Eye (tissue), 1 donor: ENCODE results near the gene CACNA2D4.
"Not testable (repeated sequence)": the region's sequence is repeated elsewhere in the genome, so short reads cannot be mapped to it uniquely, and the experiment has no call there.

Experiments used
- DNase-seq: peaks from one replicate; pipeline ENCODE4 v3.0.0-alpha.2; 2015

CACNA2D4 gene

DNA sequence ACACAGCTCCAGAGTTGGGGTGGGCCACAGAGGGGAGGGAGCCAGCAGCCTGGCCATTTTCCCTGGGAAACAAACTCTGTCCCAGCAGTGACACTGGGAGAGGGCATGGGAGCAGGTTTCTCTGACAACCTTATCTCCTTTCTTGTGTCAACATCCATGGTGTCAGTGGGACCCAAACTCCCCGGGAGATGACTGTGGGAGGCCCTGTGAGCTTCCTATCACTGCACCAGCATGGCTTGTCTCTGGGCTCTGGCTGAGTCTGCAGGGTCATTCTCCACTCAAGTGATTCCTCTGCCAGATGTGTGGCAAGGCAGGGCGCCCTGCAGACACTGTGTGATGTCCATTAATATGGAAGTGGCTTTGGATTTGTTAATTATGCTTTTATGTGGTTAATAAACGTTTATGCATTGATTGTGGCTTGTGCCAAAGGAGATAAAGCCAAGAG is 88.0 kb downstream of the CACNA2D4 start:
- DNase-seq = no peak

DNA sequence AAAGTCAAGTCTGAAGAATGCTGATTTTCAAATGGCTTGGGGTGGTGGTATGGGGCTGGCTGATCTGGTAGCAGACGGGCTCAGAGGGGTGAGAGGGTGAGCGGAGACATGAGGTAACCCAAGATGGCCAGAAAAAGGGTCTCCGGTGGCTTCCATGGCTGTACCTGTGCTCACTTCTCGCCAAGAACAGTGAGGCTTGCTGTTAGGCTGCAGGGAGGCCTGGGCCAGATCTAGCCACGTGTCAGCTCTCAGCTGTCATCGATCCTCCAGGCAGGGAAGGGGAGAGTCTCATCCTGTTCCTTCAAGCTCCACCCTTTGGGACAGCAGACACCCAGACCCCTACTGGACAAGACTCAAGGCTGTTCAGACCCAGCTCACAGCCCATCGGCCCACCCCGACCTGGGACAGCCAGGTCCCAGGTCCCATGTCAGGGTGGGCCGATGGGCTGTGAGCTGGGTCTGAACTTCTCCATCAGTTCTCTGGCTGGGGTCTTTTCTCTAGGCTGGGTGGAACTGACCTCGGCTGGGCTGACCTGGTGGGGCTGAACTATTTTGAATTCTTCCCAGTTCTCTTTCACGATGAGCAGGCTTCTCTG is 89.0 kb downstream of the CACNA2D4 start:
- no peak for DNase-seq

DNA sequence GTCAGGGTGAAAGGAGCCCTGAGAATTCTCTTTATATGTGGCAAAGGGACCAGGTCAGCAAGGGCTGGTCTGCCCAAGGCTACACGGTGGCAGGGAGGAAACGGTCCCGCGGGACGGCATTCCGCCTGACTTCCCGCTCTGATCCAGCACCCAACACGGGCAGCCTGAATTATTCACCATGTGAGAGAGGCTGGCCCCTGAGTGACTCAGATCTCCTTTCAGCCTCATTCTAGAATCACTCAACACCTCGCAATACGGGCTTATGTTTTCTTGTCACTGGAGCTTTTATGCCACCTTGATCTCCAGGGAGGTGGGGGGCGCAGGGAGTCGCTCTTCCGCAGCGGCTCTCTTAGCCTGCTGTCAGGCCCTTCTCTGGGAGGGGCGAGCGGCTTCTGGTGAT is 89.6 kb downstream of the CACNA2D4 start:
- peak; percentile 49 for DNase-seq

DNA sequence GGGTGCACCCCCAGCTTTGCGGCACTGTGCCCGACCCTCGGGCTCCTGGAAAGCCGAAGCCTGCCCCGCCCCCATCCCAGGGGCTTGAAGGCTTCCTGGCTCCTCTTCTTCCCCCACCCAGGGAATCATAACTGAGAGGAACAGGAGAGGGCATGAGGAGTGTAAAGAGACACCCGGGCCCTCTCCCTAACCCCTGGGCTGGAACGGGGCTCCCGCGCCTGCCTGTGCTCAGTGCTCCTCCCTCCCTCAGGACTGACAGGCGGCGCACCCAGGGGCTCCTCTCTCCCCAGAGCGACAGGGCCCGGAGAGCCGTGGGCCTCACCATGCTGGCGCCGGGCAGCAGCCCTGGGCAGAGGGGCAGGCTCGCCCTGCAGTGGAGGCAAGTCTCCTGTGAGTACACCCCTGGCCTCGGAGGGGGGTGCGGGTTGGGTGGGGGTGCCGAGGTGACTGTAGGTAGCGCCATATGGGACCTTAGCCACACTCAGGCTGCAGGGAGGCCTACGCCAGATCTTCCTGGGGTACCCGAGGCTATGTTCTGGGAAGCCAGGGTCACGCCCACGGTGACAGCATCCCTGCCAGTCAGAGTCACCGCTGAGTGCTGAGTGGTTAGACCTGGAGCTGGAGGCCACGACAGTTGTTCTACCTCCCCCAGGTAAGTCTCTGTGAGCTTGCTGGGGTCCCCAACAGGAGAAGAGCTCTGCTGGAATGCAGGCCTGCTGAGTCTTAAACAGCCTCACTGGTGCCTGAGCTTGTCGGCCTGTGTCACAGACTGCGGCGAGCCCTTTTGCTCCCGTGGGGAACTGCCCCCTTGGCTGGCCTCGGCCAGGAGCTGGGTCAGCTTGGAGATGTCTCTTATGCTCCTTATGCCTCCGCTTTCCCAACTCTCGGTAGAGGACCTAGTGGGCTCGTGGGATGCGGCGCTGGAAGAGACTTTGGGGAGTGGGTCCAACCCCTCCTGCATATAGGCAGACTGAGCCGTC is 90.3 kb downstream of the CACNA2D4 start:
- no peak for DNase-seq

GRCh38 chr12:1826867-1827705 is 91.4 kb downstream of the CACNA2D4 start:
- no peak for DNase-seq

DNA sequence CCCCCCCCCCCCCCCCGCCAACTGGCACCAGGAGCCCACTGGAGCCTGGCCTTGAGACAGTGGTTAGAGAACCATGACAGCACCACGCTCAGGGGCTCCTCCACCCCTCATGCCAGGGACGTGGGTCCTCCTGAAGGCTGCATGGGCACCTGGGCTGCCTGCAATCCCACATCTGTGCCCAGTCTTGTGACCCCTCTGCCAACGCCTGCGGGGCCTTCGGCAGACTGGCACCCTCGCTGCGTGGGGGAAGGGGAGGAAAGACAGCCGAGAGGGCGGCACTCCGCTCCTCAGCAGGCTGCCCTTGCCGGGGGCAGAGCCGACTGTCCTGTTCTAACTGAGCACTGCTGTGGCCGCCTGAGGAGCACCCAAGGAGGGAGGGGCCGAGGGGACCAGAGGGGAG is 92.1 kb downstream of the CACNA2D4 start:
- no peak for DNase-seq

DNA sequence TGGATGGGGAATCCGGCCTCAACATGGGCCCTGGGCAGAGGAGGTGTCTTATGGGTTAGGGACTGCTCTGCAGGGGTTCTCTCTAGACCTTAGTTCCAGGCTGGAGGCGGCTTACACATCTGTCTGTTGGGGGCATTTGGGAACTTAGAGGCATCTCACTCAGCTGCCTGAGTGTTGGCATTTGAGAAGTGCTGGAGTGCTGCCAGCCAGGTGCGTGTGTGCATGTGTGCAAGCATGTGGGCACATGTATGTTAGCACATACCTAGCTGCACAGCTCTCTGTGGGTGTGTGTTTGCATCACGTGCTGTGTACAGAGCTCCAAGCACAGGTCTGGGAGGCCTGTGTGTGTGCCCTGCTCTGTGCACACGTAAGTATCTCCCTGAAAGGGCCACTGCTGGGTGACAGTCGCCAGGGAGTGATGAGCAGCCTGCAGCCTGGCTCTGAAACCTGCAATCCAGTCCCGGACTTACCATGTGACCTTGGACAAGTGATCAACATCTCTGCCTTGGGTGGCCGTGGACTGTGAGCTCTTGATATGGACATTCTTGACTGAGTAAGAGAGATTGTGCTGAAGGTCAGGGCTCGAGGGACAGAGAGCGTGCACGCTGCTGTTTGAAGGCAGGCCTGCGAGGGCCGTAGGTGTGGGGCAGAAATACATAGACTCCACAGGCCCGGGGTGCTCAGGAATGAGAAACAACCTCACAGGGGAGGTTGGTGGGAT is 92.9 kb downstream of the CACNA2D4 start:
- no peak for DNase-seq

DNA sequence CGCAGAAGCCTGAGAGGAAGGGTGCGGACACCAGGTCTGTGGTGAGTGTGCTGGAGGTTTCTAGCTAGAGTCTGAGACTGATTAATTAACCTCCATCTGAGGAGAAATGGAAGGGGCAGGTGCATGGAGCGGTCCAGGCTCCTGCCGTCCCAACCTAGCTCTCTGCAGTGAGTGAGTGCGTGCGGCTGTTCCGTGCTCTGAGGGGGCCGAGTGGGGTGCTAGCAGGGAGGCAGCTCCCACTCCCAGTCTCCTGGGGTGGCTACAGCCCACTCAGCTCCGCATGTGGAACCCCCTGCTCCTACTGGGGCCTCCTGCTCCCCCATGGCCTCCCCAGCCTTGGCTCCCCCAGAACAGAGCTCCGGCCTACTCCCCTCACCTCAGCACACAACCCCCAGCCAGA is 95.2 kb downstream of the CACNA2D4 start:
- DNase-seq = no peak

- DNase-seq = no peak
These were observed 95.8 kb downstream of the CACNA2D4 start for GRCh38 chr12:1822699-1823098.

- no peak for DNase-seq
These were observed 96.6 kb downstream of the CACNA2D4 start for GRCh38 chr12:1821805-1822204.

DNA sequence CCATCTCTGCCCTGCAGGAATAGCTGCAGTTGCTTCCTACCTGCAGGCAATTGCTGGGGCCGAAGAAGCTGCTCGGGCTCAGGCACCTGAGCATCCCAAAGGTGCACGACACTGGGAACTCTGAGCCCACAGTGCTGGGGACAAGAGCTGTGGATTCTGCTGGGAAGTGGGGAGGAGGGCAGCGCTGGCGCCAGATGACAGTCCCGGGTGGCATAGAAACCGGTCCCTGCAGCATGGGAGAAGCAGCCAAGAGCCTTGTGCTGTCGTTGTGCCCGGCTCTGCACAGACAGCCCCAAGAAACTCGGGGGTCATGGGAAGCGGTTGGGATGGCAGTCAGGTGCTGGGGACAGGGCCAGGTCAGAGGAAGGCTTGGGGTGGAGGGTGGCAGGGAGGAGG is 97.6 kb downstream of the CACNA2D4 start:
- no peak for DNase-seq

DNA sequence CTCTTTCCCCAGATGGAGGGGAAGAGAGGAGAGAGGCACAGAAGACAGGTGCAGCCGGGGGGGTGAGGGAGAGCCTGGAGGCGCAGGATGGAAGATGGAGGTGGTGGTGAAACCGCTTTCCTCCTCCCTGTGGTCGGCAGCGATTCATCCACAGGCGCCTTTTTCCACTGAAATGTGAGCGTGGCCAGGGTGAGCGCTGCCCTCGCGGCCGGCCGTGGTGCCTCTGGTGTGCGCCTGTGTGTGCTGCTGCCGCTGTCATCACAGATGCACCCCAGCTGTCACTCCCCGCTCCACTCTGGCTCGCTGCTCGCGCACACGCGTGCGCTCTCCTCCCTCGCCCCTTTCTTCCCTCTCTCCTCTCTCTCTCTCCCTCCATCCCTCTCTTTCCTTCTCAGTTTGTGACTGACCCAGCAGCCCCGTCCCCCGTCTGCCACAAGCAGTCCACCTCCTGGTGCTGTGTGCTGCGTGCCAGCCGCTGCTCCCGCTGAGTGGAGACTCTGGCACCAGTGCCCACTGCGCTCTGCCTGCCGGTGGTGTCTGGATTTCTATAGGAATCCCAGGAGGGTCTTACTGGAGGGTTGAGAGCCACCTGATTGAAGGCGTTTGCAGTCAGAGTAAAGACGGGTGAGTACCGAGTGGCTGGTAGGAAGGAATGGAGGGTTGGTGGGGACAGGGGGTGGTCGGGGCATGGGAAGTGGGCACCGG is 98.1 kb downstream of the CACNA2D4 start, which contains the start of gene LRTM2:
TSS of gene LRTM2 (plus strand) at position 375 of the 705 bp plus-strand sequence. CDS start 7,584 bp downstream, outside the sequence.
- peak; percentile 72 for DNase-seq

- no peak for DNase-seq
These were observed 98.9 kb downstream of the CACNA2D4 start for GRCh38 chr12:1819571-1819970.

DNA sequence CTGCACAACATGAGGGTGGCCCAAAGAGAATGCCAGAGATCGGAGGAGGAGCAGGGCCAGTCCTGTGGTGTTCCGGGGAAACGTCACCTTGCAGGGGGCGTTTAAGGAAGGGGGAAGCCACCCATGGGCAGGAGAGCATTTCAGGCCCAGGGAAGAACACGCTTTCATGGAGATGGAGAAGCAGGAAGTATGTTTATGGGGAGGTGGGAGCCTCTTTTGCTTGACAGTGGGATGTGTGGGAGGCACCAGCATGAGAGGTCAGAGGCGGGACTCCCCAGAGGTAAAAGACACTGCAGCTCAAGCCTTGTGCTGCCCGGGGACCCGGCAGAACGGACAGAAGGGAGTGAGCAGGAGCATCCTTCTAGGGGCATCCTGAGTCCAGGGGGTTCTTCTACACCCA is 99.4 kb downstream of the CACNA2D4 start:
- no peak for DNase-seq

DNA sequence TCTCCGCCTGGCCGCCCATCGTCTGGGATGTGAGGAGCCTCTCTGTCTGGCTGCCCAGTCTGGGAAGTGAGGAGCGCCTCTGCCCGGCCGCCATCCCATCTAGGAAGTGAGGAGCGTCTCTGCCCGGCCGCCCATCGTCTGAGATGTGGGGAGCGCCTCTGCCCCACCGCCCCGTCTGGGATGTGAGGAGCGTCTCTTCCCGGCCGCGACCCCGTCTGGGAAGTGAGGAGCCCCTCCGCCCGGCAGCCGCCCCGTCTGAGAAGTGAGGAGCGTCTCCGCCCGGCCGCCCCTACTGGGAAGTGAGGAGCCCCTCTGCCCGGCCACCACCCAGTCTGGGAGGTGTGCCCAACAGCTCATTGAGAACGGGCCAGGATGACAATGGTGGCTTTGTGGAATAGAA is 100.5 kb downstream of the CACNA2D4 start:
- DNase-seq = not testable (repeated sequence)

DNA sequence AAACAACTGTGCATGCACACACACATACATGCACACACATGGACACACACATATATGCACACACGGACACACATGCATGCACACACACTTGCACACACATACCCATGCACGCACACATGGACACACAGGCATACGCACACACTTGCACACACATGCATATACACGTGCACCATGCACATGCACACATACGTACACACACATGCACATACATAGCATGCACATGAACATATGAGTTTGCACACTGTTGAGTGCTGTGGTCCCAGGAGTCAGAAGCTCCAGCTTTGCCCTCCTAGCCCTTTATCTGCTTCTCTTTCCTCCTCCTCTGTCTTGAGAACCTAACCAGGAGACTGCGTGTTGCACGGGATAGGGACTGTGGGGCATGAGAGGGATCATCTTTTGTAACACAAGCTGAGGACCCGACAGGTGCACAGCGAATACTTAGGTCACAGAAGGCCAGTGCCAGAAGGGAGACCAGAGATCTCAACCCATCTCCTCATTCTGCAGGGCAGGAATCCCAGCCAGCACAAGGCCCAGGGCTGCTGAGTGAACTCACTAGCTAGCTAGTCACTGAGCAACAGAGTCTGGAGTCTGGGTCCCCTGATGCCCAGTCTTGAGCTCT is 101.6 kb downstream of the CACNA2D4 start:
- no peak for DNase-seq

DNA sequence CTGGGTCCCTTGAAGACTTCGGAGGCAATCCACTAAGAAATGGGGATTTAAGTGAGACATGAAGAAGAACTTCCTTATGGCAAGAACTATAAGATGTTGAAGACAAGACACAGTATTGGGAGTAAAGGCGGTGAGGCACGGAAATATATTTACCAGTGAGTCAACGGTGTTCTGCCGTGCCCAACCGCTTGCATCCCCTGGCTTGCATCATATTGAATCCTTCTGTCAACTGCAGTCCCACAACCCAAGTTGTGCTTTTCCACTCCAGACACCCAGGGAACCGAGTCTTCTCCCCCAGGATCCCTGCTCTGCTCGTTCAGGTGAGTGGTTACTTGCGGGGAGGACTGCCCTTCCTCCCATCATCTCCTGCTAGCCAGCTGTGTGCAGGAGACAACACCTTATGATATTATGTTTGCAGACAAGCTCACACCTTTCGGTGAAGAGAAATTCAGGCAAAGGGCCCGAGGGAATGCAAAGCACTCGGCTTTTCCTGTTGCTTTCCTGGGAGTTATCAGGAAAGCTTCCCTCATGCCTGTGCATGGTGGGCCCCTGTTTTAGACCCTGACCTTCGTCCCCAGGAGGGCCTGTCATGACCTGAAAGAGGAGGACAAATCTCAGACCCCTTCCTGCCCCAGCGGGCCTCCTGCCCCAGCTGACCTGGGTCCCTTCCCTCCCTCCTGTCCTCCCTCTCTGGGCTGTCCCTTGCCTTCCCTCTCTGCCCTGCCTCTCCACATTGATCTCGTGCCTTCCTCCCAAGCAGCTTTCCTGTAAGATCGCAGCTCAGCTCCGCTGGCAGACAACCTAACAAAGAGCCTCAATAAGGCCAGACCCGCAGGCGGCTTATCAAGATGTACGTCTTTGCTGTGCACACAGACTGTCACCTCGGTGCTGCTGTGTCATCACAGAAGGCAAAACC is 102.4 kb downstream of the CACNA2D4 start:
- DNase-seq = no peak

DNA sequence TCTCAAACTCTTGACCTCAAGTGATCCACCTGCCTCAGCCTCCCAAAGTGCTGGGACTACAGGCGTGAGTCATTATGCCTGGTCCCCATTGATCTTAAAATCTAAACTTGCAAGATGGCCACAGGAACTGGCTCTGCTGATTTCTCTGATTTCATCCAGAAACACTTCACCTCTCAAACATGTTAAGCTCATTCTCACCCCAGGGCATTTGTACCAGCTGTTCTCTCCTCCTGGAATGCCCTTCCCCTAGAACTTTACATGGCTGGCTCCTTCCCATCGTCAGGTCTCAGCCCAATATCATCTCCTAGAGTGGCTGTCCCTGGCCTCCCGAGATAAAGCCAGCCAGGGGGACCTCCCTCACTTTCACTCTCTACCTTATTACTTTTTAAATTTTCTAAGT is 103.3 kb downstream of the CACNA2D4 start:
- no peak for DNase-seq

DNA sequence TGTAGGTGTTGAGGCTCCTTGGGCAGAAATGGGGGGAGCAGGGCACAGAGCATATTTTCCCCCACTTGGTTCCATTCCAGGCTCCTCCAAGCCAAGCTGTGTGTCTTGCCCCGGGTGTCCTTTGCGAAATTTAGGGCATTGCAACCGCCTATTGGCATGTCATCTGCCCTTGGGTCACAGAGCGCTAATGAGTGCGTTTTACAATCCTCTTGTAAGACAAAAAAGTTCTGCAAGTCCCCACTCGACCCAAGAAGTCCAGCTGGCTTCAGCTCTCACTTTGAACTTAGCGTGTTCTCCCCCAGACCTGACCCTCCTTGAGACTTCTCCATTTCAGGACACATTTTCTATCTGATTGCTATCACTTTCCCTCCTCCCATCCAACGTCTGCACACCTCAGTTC is 104.2 kb downstream of the CACNA2D4 start:
- no peak for DNase-seq

DNA sequence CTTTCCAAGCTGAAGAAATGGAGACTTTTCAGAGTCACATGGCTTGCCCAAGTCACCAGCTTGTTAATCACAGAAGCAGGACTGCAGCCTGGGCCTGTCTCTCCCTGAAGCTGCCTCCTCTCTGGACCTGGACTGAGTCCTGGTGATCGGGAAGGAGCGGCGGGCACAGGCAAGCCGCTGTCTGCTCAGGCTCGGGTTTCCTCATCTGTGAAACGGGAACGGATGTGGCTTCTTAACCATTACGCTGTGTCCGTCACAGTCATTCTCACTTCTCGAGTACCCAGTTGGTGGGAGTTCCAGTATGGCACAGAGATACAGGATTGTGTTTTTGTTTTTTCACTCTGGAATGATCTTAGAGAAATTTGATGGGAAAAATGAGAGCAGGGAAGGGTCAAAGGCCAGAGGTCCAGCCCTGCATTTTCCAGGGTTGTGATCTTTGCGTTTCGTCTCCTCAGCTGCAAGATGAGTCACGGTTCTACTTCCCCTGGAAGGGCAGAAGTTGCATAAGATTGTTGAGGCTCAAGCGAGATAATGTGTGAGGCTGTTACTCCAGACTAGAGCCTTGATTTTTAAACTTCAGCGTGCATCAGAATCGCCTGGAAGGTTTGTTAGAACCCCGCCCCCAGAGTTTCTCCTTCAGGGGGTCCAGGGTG is 105.7 kb downstream of the CACNA2D4 start:
- no peak for DNase-seq
